HG03039 (cell line): ENCODE results near the gene ABHD12B.
"Not testable (repeated sequence)": the region's sequence is repeated elsewhere in the genome, so short reads cannot be mapped to it uniquely, and the experiment has no call there.

Source experiments
- ATAC-seq: cut with Tn5 transposase; IDR thresholded peaks from one replicate; pipeline ENCODE4 v1.9.1; 2021; ENCODE audit warnings: mild to moderate bottlenecking, moderate library complexity; ENCODE audit not compliant: unreplicated experiment

ABHD12B gene

GRCh38 chr14:50892255-50892654 is 20.4 kb downstream of the ABHD12B start:
- ATAC-seq = no peak

GRCh38 chr14:50896421-50896820 is 24.6 kb downstream of the ABHD12B start:
- ATAC-seq = not testable (repeated sequence)

- ATAC-seq = not testable (repeated sequence)
Measured at GRCh38 chr14:50897005-50897404, 25.2 kb downstream of the ABHD12B start.

- no peak for ATAC-seq
Measured at GRCh38 chr14:50897658-50898175, 25.9 kb downstream of the ABHD12B start.

GRCh38 chr14:50901361-50901760 is 29.5 kb downstream of the ABHD12B start:
- no peak for ATAC-seq

GRCh38 chr14:50904719-50905118 is 32.9 kb downstream of the ABHD12B start:
- ATAC-seq = no peak

GRCh38 chr14:50906326-50907065 is 34.6 kb downstream of the ABHD12B start:
- ATAC-seq = no peak

GRCh38 chr14:50910495-50911420 is 38.9 kb downstream of the ABHD12B start:
- no peak for ATAC-seq

GRCh38 chr14:50917449-50917848 is 45.6 kb downstream of the ABHD12B start:
- no peak for ATAC-seq

- ATAC-seq = not testable (repeated sequence)
Measured at GRCh38 chr14:50919524-50919923, 47.7 kb downstream of the ABHD12B start.

GRCh38 chr14:50920482-50921230 is 48.8 kb downstream of the ABHD12B start:
- no peak for ATAC-seq

GRCh38 chr14:50922803-50923202 is 51.0 kb downstream of the ABHD12B start:
- no peak for ATAC-seq

- ATAC-seq = no peak
Measured at GRCh38 chr14:50924236-50924635, 52.4 kb downstream of the ABHD12B start.

- ATAC-seq = no peak
Measured at GRCh38 chr14:50924843-50925242, 53.0 kb downstream of the ABHD12B start.

- no peak for ATAC-seq
Measured at GRCh38 chr14:50926851-50927386, 55.1 kb downstream of the ABHD12B start.

- ATAC-seq = no peak
Measured at GRCh38 chr14:50928002-50928635, 56.3 kb downstream of the ABHD12B start.

GRCh38 chr14:50929506-50929905 is 57.7 kb downstream of the ABHD12B start:
- no peak for ATAC-seq

GRCh38 chr14:50931559-50931958 is 59.7 kb downstream of the ABHD12B start:
- ATAC-seq = no peak

GRCh38 chr14:50932156-50932555 is 60.3 kb downstream of the ABHD12B start:
- no peak for ATAC-seq
